ENCODE results near the gene ZNF324B.

The ZNF324B gene

DNA sequence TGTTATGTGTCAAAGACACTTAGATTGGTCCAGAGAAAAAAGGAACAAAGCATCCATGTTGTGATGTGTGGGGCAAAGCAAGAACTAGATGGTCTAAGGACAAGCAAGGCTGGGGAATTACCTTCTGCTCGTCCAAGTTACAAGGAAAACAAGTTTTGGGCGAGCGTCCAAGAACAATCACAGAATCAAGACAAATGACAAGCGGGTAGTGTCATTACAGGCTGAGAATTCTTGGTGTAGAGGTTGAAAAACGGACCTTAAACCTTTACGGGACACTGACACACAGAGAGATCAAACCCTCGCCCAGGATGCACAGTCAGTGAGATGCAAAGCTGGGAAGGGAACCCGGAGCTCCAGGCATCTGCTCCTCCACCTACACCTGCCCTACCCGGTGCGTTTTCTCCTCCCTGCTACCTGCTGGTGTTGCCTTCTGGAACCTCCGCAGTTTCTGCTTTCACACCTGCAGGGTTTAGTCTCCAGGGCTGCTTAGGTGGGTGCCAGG is 515 bp upstream of the ZNF324B start:
- no peaks in the 10 kb centered on the region for H3K9me3 ChIP-seq (ENCODE audit: control insufficient read depth, insufficient read depth, low read depth, low read length)
- POLR2A ChIA-PET, result interaction anchor here (0.6 to 2.5 kb wide), 21 partner anchors 8 to 124 kb away, joined by 3 to 23 read pairs (median 4); partner anchors contain the start of genes TRIM28, ZBTB45, ZNF497 and ZNF584
- peaks cover 3 to 16% of the 10 kb centered on the region in 2 experiments; a peak in 2 of 3 replicates for H3K36me3 ChIP-seq (ENCODE audit: control insufficient read depth in 2 of 2, insufficient read depth in 1 of 2, low read length in 2 of 2)
- H3K4me1 ChIP-seq (ENCODE audit: control insufficient read depth, insufficient read depth, low read length), result peaks cover 7% of the 10 kb centered on the region; the same call in 1 of the 2 replicates
- TF ChIP-seq ZBTB17 (tag by site-specific recombination; IDR thresholded peaks at IDR 0.05) (peak; percentile 64; the same call in 1 of the 2 replicates), ZNF768 (tag by site-specific recombination; IDR thresholded peaks at IDR 0.05) (peak; percentile 4; the same call in 1 of the 2 replicates), ZNF37A (tag by site-specific recombination; IDR thresholded peaks at IDR 0.05) (no peak), ZNF366 (tag by site-specific recombination; conservative IDR thresholded peaks at IDR 0.05) (peak; percentile 52; the same call in 1 of the 2 replicates)
- CTCF ChIA-PET, result interaction anchor here (0.7 to 1.8 kb wide), 4 partner anchors 15 to 68 kb away, joined by 3 to 6 read pairs (median 4); partner anchors contain the start of gene ZBTB45
- H3K4me3 ChIP-seq (ENCODE audit: low read depth, low read length), result peak overlapping the region; percentile 93
- no peak overlapping the region for H3K27ac ChIP-seq (ENCODE audit: extremely low read depth, low read depth, low read length)

DNA sequence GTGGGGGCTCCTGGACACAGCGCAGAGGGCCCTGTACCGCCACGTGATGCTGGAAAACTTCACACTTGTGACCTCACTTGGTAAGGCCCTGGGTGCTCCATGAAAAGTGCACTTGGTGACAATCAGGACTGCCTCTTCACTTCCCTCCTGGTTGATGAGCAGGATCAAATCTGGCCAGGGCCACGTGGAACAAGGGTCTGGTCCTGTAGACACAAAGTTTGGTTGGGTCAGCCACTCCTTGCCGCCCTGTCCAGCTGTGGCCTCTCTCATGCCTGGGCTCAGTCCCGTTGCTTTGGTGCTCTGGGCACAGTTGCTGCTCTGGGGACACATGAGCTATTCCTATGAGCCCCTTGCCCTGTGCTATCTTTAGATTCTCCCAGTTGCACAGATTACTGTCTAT is 2.3 kb downstream of the ZNF324B start:
- CTCF ChIA-PET, result interaction anchor here (0.6 kb wide), 1 partner anchor 1946 kb away, joined by 4 read pairs; the partner anchor contains the start of gene ZNF471
- POLR2A ChIA-PET, result interaction anchor here (1.0 to 1.2 kb wide), 2 partner anchors 9 to 45 kb away, joined by 3 read pairs; partner anchors contain the start of gene ZNF584

GRCh38 chr19:58455306-58455705 is 3.9 kb downstream of the ZNF324B start:
- POLR2A ChIA-PET, result no interaction called here
- Histone ChIP-seq H3K4me3 (ENCODE audit: low read depth, low read length) (no peak overlapping the region), H3K4me1 (ENCODE audit: control insufficient read depth, insufficient read depth, low read length) (peaks cover 7% of the 10 kb centered on the region; the same call in 1 of the 2 replicates), H3K36me3 (ENCODE audit: control insufficient read depth in 2 of 2, insufficient read depth in 1 of 2, low read length in 2 of 2) (peaks cover 12 to 29% of the 10 kb centered on the region in 2 experiments), H3K27ac (ENCODE audit: extremely low read depth, low read depth, low read length) (no peak overlapping the region), H3K9me3 (ENCODE audit: control insufficient read depth, insufficient read depth, low read depth, low read length) (no peaks in the 10 kb centered on the region)
- CTCF ChIA-PET, result interaction anchor here (1.1 kb wide), 1 partner anchor 11 kb away, joined by 3 read pairs; no protein-coding TSS in a partner anchor
- TF ChIP-seq ZNF184 (tag by site-specific recombination; IDR thresholded peaks at IDR 0.05) (no peak), ZNF335 (tag by site-specific recombination; conservative IDR thresholded peaks at IDR 0.05) (no peak), PRDM6 (tag by site-specific recombination; IDR thresholded peaks at IDR 0.05) (no peak), MEIS1 (CRISPR knock-in tag; IDR thresholded peaks at IDR 0.05; ENCODE audit: borderline replicate concordance) (no peak), ZFP69B (tag by site-specific recombination; IDR thresholded peaks at IDR 0.05) (no peak), ZNF843 (tag by site-specific recombination; IDR thresholded peaks at IDR 0.05) (no peak), KLF17 (tag by site-specific recombination; IDR thresholded peaks at IDR 0.05) (no peak), ZNF580 (tag by site-specific recombination; IDR thresholded peaks at IDR 0.05) (no peak), REPIN1 (tag by site-specific recombination; IDR thresholded peaks at IDR 0.05; ENCODE audit: low read depth) (no peak), ZNF426 (tag by site-specific recombination; IDR thresholded peaks at IDR 0.05) (no peak), ZBTB21 (tag by site-specific recombination; IDR thresholded peaks at IDR 0.05) (no peak), BCL11A (tag by site-specific recombination; IDR thresholded peaks at IDR 0.05; ENCODE audit: low read depth) (no peak)

More for the DNA sequence above, 2.3 kb downstream of the ZNF324B start:
- no peak for TF ChIP-seq ZNF266 (tag by site-specific recombination; IDR thresholded peaks at IDR 0.05; ENCODE audit: low read depth)
- no peak for TF ChIP-seq ATF2 (tag by site-specific recombination; IDR thresholded peaks at IDR 0.05; ENCODE audit: low read depth)
- TF ChIP-seq ZNF2 (tag by site-specific recombination; IDR thresholded peaks at IDR 0.05), result no peak
- TF ChIP-seq, protein P1, sequence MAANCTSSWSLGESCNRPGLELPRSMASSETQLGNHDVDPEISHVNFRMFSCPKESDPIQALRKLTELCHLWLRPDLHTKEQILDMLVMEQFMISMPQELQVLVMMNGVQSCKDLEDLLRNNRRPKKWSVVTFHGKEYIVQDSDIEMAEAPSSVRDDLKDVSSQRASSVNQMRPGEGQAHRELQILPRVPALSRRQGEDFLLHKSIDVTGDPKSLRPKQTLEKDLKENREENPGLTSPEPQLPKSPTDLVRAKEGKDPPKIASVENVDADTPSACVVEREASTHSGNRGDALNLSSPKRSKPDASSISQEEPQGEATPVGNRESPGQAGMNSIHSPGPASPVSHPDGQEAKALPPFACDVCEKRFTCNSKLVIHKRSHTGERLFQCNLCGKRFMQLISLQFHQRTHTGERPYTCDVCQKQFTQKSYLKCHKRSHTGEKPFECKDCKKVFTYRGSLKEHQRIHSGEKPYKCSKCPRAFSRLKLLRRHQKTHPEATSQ (tag by site-specific recombination; IDR thresholded peaks at IDR 0.05), result no peak
- no peak for TF ChIP-seq MYNN (tag by site-specific recombination; IDR thresholded peaks at IDR 0.05; ENCODE audit: borderline replicate concordance)
- TF ChIP-seq ZNF302 (tag by site-specific recombination; IDR thresholded peaks at IDR 0.05; ENCODE audit: low read depth), result no peak
- TF ChIP-seq ZNF701 (tag by site-specific recombination; IDR thresholded peaks at IDR 0.05), result no peak
- TF ChIP-seq ZNF792 (tag by site-specific recombination; IDR thresholded peaks at IDR 0.05), result no peak
- no peak for TF ChIP-seq SALL2 (tag by site-specific recombination; IDR thresholded peaks at IDR 0.05; ENCODE audit: borderline replicate concordance)
- no peak for TF ChIP-seq ZNF76 (tag by site-specific recombination; IDR thresholded peaks at IDR 0.05; ENCODE audit: borderline replicate concordance, low read depth)
- Histone ChIP-seq H3K9me3 (ENCODE audit: control insufficient read depth, insufficient read depth, low read depth, low read length) (no peaks in the 10 kb centered on the region), H3K4me3 (ENCODE audit: low read depth, low read length) (no peak overlapping the region), H3K4me1 (ENCODE audit: control insufficient read depth, insufficient read depth, low read length) (peaks cover 7% of the 10 kb centered on the region; the same call in 1 of the 2 replicates), H3K27ac (ENCODE audit: extremely low read depth, low read depth, low read length) (no peak overlapping the region), H3K36me3 (ENCODE audit: control insufficient read depth in 2 of 2, insufficient read depth in 1 of 2, low read length in 2 of 2) (peaks cover 12 to 29% of the 10 kb centered on the region in 2 experiments; a peak in 2 of 3 replicates)

All from HEK293 (cell line).